Sigmoid colon (tissue), 7 donors: ENCODE data around the gene FAR2. TPM values are rescaled to one million over a fixed set of nuclear protein-coding genes. Genes with fewer than 3 reads are reported as not detected.
"Not testable (repeated sequence)": the region's sequence is repeated elsewhere in the genome, so short reads cannot be mapped to it uniquely, and the experiment has no call there.

Experiments
- DNase-seq: peaks from one replicate; pipeline ENCODE4 v3.0.0-alpha.2; 2019
- H3K27ac ChIP-seq, 4 donors: fragments of 200-600 bp; sonication (generic); one replicate each; pipeline ENCODE4 v1.5.1; 2016 to 2019; ENCODE audit warnings: mild to moderate bottlenecking in 1 of 4
- H3K27me3 ChIP-seq, 3 donors: fragments of 200-600 bp; sonication (generic); one replicate each; pipeline ENCODE4 v1.5.1; 2019; ENCODE audit warnings: mild to moderate bottlenecking in 1 of 3
- H3K36me3 ChIP-seq, 4 donors: fragments of 200-600 bp; sonication (generic); one replicate each; pipeline ENCODE4 v1.5.1; 2016 to 2019
- H3K4me1 ChIP-seq, 4 donors: fragments of 200-600 bp; sonication (generic); one replicate each; pipeline ENCODE4 v1.5.1; 2017 to 2019
- H3K4me3 ChIP-seq, 4 donors: fragments of 200-600 bp; sonication (generic); one replicate each; pipeline ENCODE4 v1.5.1; 2017 to 2019; ENCODE audit warnings: mild to moderate bottlenecking in 2 of 4, moderate library complexity in 1 of 4
- H3K9me3 ChIP-seq, 4 donors: fragments of 200-600 bp in 3 of 4; sonication (generic) in 3 of 4; one replicate each; pipeline versions ENCODE4 v1.5.1 to v1.6.1; 2013 to 2019
- CTCF ChIP-seq, 4 experiments: fragments of 450-650 bp in 3 of 4; fragments of 200-600 bp in 1 of 4; IDR thresholded peaks; one replicate each; pipeline ENCODE4 v1.5.1; 2016 to 2019; ENCODE audit warnings: antibody characterized with exemption in 4 of 4, mild to moderate bottlenecking in 3 of 4, moderate library complexity in 2 of 4
- EP300 ChIP-seq, 4 donors: sonication (generic); formaldehyde crosslinking; IDR thresholded peaks; one replicate each; pipeline ENCODE4 v1.6.1; 2017; ENCODE audit warnings: antibody characterized with exemption in 4 of 4
- POLR2A ChIP-seq, 2 donors: fragments of 450-650 bp; IDR thresholded peaks; one replicate each; pipeline ENCODE4 v1.6.1; 2016; ENCODE audit warnings: antibody characterized with exemption in 2 of 2, mild to moderate bottlenecking in 2 of 2, moderate library complexity in 2 of 2
- POLR2AphosphoS5 ChIP-seq, 4 donors: sonication (generic); formaldehyde crosslinking; IDR thresholded peaks; one replicate each; pipeline ENCODE4 v1.6.1; 2017; ENCODE audit warnings: antibody characterized with exemption in 4 of 4
- WGBS, 2 donors: extraction: QIAGEN DNeasy Blood & Tissue Kit; methylation state at CpG; one replicate each; pipeline ENCODE4 v1.1.7; 2013; 5-methylcytosine and 5-hydroxymethylcytosine counted together
- intact Hi-C: fragments of 100-400 bp; cut with DNase I; formaldehyde crosslinking; loops from one replicate; pipeline ENCODE4 v1.15.1; 2023
- polyA plus RNA-seq, 3 donors: library from polyadenylated mRNA; stranded (reverse); fragments of 200-250 nt; gene quantifications; one replicate each; pipeline ENCODE4 v1.2.3, GENCODE V29; 2013
- total RNA-seq, 4 donors: library from RNA; depleted of rRNA; stranded (reverse); fragments of >200 nt; gene quantifications; one replicate each; pipeline ENCODE4 v1.1.0, GENCODE V29; 2016
- donor health status: healthy with polysubstance abuse.
- donor health status: Bipolar disorder and iron deficiency.
- donor health status: healthy.

Gene FAR2
- total and polyA plus RNA-seq, 7 donors, result 11.1 to 46.7 (median 13.0) TPM

DNA sequence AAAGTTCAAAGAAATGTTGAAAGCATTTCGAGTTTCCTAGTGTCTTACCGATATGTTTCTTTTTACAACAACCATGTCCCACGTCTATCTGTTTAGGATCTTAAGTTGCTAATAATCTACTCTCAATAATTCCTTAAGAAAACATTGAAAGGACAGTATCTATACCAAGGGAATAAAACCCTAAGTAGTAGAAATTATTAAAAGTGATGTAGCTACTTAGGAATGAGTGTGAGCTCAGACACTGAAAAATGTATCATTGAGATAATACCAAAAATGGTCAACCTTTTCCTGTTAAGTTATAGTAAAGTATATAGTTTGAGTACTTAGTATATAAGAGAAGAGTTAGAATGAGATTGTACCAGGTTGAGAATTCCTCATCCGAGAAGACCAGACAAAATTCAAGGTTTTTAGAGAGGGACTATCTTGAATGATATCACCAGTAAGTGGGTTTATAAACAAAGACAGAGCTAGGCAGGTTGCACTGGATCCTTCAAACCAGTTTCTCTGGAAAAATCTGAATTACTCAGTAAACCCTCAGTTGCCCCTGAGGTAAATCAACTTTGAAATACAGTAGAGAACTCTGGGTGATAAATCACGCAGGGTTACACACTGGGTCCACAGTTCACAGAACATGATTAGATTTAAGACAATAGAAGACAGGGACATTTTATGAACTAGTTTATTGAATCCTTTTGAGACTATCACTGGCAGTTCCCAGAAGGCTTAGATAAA is 135.1 kb downstream of the FAR2 start:
- 91 to 94% methylated on average over 5 of the region's 5 CpGs for WGBS, 2 donors
- no peaks in the 10 kb centered on the region for H3K27me3 ChIP-seq

GRCh38 chr12:29286081-29286790 is 137.2 kb downstream of the FAR2 start:
- DNase-seq, result no peak
- Histone ChIP-seq H3K36me3 (no peaks in the 10 kb centered on the region), H3K4me3 (no peak overlapping the region), H3K4me1 (peaks cover 0 to 8% (median 0%) of the 10 kb centered on the region in 4 donors), H3K9me3 (no peaks in the 10 kb centered on the region), H3K27ac (no peak overlapping the region), H3K27me3 (no peaks in the 10 kb centered on the region)
- TF ChIP-seq EP300 (IDR thresholded peaks at IDR 0.05), result no peak
- TF ChIP-seq POLR2A (IDR thresholded peaks at IDR 0.05), result no peak
- TF ChIP-seq CTCF (IDR thresholded peaks at IDR 0.05), result no peak
- TF ChIP-seq POLR2AphosphoS5 (IDR thresholded peaks at IDR 0.05), result no peak
- 72 to 93% methylated on average over 3 of the region's 3 CpGs for WGBS, 2 donors
- intact Hi-C loops, result no loop called here

More for the DNA sequence above, 135.1 kb downstream of the FAR2 start:
- Histone ChIP-seq H3K36me3 (no peaks in the 10 kb centered on the region), H3K4me3 (no peak overlapping the region), H3K27ac (no peak overlapping the region), H3K4me1 (peaks cover 0 to 14% (median 2%) of the 10 kb centered on the region in 4 donors), H3K9me3 (no peaks in the 10 kb centered on the region)
- no peak for DNase-seq
- intact Hi-C loops, result no loop called here
- no peak for TF ChIP-seq POLR2AphosphoS5 (IDR thresholded peaks at IDR 0.05)
- TF ChIP-seq CTCF (IDR thresholded peaks at IDR 0.05), result no peak
- TF ChIP-seq EP300 (IDR thresholded peaks at IDR 0.05), result no peak
- TF ChIP-seq POLR2A (IDR thresholded peaks at IDR 0.05), result no peak

DNA sequence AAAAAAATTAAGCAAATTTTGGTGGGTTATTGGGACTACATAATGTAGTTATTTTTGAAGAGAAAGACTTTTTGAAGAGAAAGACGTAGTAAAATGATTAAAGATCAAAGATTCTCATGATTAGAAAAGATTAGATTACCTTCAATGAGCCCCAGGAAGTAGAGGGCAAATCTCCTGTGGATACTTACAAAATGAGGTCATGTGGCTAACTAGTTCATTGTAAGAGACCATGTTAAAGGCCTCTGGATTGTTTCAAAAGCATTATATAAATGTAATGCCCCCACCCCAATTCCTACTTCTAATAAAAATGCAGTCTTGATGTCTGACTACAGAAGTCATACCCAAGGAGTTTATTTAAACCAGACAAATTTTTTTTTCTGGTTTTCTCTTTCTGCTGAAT is 138.5 kb downstream of the FAR2 start:
- Histone ChIP-seq H3K27ac (no peak overlapping the region), H3K4me3 (no peak overlapping the region), H3K9me3 (no peaks in the 10 kb centered on the region), H3K4me1 (no peaks in the 10 kb centered on the region), H3K36me3 (no peaks in the 10 kb centered on the region), H3K27me3 (no peaks in the 10 kb centered on the region)
- TF ChIP-seq POLR2A (IDR thresholded peaks at IDR 0.05) (no peak), POLR2AphosphoS5 (IDR thresholded peaks at IDR 0.05) (no peak), CTCF (IDR thresholded peaks at IDR 0.05) (no peak), EP300 (IDR thresholded peaks at IDR 0.05) (no peak)
- 82 to 92% methylated on average over 1 of the region's 1 CpG for WGBS, 2 donors
- intact Hi-C loops, result no loop called here
- no peak for DNase-seq

DNA sequence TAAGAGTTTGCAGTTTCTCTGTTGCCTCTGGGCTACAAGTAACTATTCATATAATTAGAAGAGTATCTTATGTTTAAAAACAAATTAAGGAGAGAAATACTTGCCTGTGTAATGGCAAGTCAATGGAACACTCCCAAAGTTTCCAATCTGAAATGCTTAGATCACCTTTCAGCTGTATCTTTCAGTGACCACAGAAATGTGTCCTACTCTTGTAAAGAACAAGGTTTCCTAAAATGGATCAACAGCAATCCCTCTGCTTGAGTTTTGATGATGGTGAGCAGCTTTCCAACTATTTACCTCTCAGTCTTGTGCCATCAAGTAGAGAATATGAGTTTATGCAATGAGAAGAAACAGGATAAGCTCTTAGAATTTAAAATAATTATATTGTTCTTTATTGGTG is 139.0 kb downstream of the FAR2 start:
- Histone ChIP-seq H3K36me3 (no peaks in the 10 kb centered on the region), H3K27me3 (no peaks in the 10 kb centered on the region), H3K27ac (no peak overlapping the region), H3K4me3 (no peak overlapping the region), H3K4me1 (no peaks in the 10 kb centered on the region), H3K9me3 (no peaks in the 10 kb centered on the region)
- intact Hi-C loops, result no loop called here
- TF ChIP-seq POLR2A (IDR thresholded peaks at IDR 0.05) (no peak), EP300 (IDR thresholded peaks at IDR 0.05) (no peak), POLR2AphosphoS5 (IDR thresholded peaks at IDR 0.05) (no peak), CTCF (IDR thresholded peaks at IDR 0.05) (no peak)
- DNase-seq, result no peak

DNA sequence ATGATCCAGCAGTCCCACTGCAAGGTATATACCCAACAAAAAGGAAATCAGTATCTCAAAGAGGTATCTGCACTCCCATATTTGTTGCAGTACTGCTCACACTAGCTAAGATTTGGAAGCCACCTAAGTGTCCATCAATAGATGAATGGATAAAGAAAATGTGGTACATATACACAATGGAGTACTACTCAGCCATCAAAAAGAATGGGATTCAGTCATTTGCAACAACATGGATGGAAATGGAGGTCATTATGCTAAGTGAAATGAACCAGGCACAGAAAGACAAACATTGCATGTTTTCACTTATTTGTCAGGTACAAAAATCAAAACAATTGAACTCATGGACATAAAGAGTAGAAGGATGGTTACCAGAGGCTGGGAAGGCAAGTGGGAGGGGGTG is 141.4 kb downstream of the FAR2 start:
- H3K27me3 ChIP-seq, H3K27ac ChIP-seq, intact Hi-C loops, DNase-seq, H3K4me3 ChIP-seq, H3K36me3 ChIP-seq, H3K9me3 ChIP-seq, H3K4me1 ChIP-seq: not testable (repeated sequence)
